ENCODE data around the gene SPTBN1. TPM values are rescaled to one million over a fixed set of nuclear protein-coding genes. Genes with fewer than 3 reads are reported as not detected.

SPTBN1 gene
- total and polyA plus RNA-seq, 2 donors (not counting 3 experiments of a cell fraction or from before 2014, with no cell fraction given): 63.3 to 320 TPM

- Histone ChIP-seq H3K9me3 (replicated peaks; ENCODE audit: control insufficient read depth, insufficient read depth, low read length) (no peaks in the 10 kb centered on the region), H3K9ac (replicated peaks; ENCODE audit: extremely low read depth, insufficient read depth, low read length) (peak overlapping the region; percentile 7), H3K79me2 (ENCODE audit: control insufficient read depth, insufficient read depth, low read length) (no peaks in the 10 kb centered on the region), H2AFZ (ENCODE audit: low read depth, low read length) (peak overlapping the region; percentile 85), H4K20me1 (replicated peaks; ENCODE audit: control insufficient read depth, extremely low read depth, insufficient read depth, low read length) (no peaks in the 10 kb centered on the region), H3K27ac (ENCODE audit: insufficient read depth, low read depth, low read length) (peak overlapping the region; percentile 74), H3K4me2 (ENCODE audit: insufficient read depth, low read length) (peak overlapping the region; percentile 40), H3K4me1 (ENCODE audit: control insufficient read depth, extremely low read depth, insufficient read depth, low read length) (peaks cover 44% of the 10 kb centered on the region), H3K27me3 (ENCODE audit: control insufficient read depth in 2 of 2, insufficient read depth in 2 of 2, low read length in 2 of 2) (no peaks in the 10 kb centered on the region), H3K9me1 (replicated peaks; ENCODE audit: control insufficient read depth, extremely low read depth, insufficient read depth, low read length) (no peaks in the 10 kb centered on the region), H3K36me3 (ENCODE audit: control insufficient read depth in 2 of 2, extremely low read depth in 1 of 2, insufficient read depth in 2 of 2, low read length in 2 of 2) (no peaks in the 10 kb centered on the region), H3K4me3 (replicated peaks in 1 of 3; ENCODE audit: insufficient read depth in 1 of 3, low read depth in 1 of 3, low read length in 3 of 3) (no peak overlapping the region)
- FAIRE-seq (no peak), DNase-seq (ENCODE audit: low read depth, low spot score) (no peak)
- no peak for TF ChIP-seq MYC (IDR thresholded peaks at IDR 0.05; ENCODE audit: low read depth, low read length)
- TF ChIP-seq FOS (IDR thresholded peaks at IDR 0.05; ENCODE audit: borderline replicate concordance, insufficient read depth, low read length): no peak
- TF ChIP-seq POLR2AphosphoS5 (IDR thresholded peaks at IDR 0.05; ENCODE audit: insufficient read depth, low read depth, low read length): no peak
- TF ChIP-seq GATA2 (IDR thresholded peaks at IDR 0.05; ENCODE audit: insufficient read depth, insufficient read length, low read depth, low read length): no peak
- TF ChIP-seq JUN (IDR thresholded peaks at IDR 0.05; ENCODE audit: borderline replicate concordance, insufficient read depth, insufficient read length, low read depth): no peak
- no peak for TF ChIP-seq POLR2A (IDR thresholded peaks at IDR 0.05; ENCODE audit: low read depth, low read length)
- no peak for TF ChIP-seq MAX (IDR thresholded peaks at IDR 0.05; ENCODE audit: insufficient read depth, insufficient read length)
- no peak for TF ChIP-seq EZH2 (IDR thresholded peaks at IDR 0.05; ENCODE audit: borderline replicate concordance, low read depth, low read length, severe bottlenecking)
- TF ChIP-seq CTCF (IDR thresholded peaks at IDR 0.05; ENCODE audit: extremely low read depth in 1 of 2, insufficient read depth in 1 of 2, low read depth in 1 of 2, low read length in 2 of 2): no peak
- ChIA-PET CTCF (interaction anchor here (1.1 kb wide), 1 partner anchor 57 kb away, joined by 3 read pairs; no protein-coding TSS in a partner anchor), POLR2A (no interaction called here)
- intact Hi-C loops (cut with micrococcal nuclease) (loop anchor here (1.0 to 5.0 kb wide), 6 partner anchors 13 to 210 kb away; partner anchors contain the start of gene SPTBN1), dilution Hi-C loops (cut with MboI; ENCODE audit: extremely low pct_ligation_motif_present, low sequenced_read_pairs) (no loop called here)
- no TSS peak for BruUV-seq (replicated peaks)
Measured at GRCh38 chr2:54416938-54417337, 39.2 kb upstream of the SPTBN1 start.
